K562 (cell line): ENCODE data around the gene DHODH. TPM values are rescaled to one million over a fixed set of nuclear protein-coding genes. Genes with fewer than 3 reads are reported as not detected.
A peak's percentile ranks its signal among the peaks of the same experiment; 100 is the strongest.

Experiments used
- ATAC-seq: fragments of 200-7000 bp; cut with Tn5 transposase; 3 replicates; pipeline ENCODE4 v1.9.1; 2020; ENCODE audit warnings: moderate library complexity
- BruUV-seq: library from RNA; stranded (reverse); fragments of 400-500 nt; replicated peaks from 2 replicates; lab custom pipeline; 2021; lab: Mats Ljungman, UMichigan
- CTCF ChIA-PET: fragments of 300-600 bp; formaldehyde crosslinking; extraction: SDS; loops from one replicate; lab custom pipeline; 2021; ENCODE audit warnings: low intra/inter-chr PET ratio; lab: Yijun Ruan, JAX
- POLR2A ChIA-PET: fragments of 300-600, 350-650 bp; sonication (Branson Sonifier 250); formaldehyde crosslinking; extraction: SDS; loops from one replicate; lab custom pipeline; 2021; ENCODE audit warnings: antibody characterized with exemption, inconsistent platforms; lab: Yijun Ruan, JAX
- DNase-seq, 4 experiments: peaks; one replicate each; pipeline versions ENCODE4 v3.0.0 to v3.0.0-alpha.2; 2011 to 2018; ENCODE audit warnings: low spot score in 3 of 4, mixed read lengths in 3 of 4; ENCODE audit errors: extremely low read depth in 1 of 4
- FAIRE-seq: peaks from 2 replicates; lab custom pipeline; 2011; peaks lifted over from hg19 to GRCh38; lab: Jason Lieb, UNC
- H2AFZ ChIP-seq: 2 replicates; pipeline ENCODE4 v1.6.0; 2011; ENCODE audit warnings: low read depth, low read length, control low read depth, inconsistent platforms
- H3K27ac ChIP-seq: fragments of 200-600 bp; 3 replicates; pipeline ENCODE4 v1.8.0; 2011; ENCODE audit warnings: low read depth, mild to moderate bottlenecking, control low read depth, inconsistent platforms, low read length, moderate library complexity, mixed read lengths; ENCODE audit errors: extremely low read depth
- H3K27me3 ChIP-seq, 2 experiments: fragments of 300-600 bp in 1 of 2; 2 replicates in 1 of 2; 3 replicates in 1 of 2; pipeline versions ENCODE4 v1.6.0 to v1.8.0; 2011; ENCODE audit warnings: inconsistent platforms in 2 of 2, low read length in 2 of 2, mild to moderate bottlenecking in 1 of 2, mixed read lengths in 1 of 2, moderate library complexity in 1 of 2; ENCODE audit not compliant: control insufficient read depth in 2 of 2, insufficient read depth in 2 of 2
- H3K36me3 ChIP-seq: fragments of 300-600 bp; 3 replicates; pipeline ENCODE4 v1.8.0; 2011; ENCODE audit warnings: mild to moderate bottlenecking, low read length, inconsistent platforms; ENCODE audit not compliant: control insufficient read depth, insufficient read depth
- H3K4me1 ChIP-seq, 2 experiments: fragments of 200-600 bp in 1 of 2; replicated peaks in 1 of 2; 2 replicates in 1 of 2; 3 replicates in 1 of 2; pipeline versions ENCODE4 v1.5.1 to v1.8.0; 2011; ENCODE audit warnings: inconsistent platforms in 2 of 2, low read length in 2 of 2, mild to moderate bottlenecking in 1 of 2, mixed read lengths in 1 of 2, moderate library complexity in 1 of 2; ENCODE audit not compliant: control insufficient read depth in 2 of 2, insufficient read depth in 2 of 2
- H3K4me2 ChIP-seq: 2 replicates; pipeline ENCODE4 v1.6.1; 2011; ENCODE audit warnings: low read length, control low read depth, inconsistent platforms, mixed read lengths; ENCODE audit not compliant: insufficient read depth
- H3K4me3 ChIP-seq: fragments of 200-600 bp; sonication (generic), shearing (Covaris generic); 2 replicates; pipeline ENCODE4 v1.5.1; 2016; ENCODE audit warnings: control low read depth, inconsistent platforms
- H3K79me2 ChIP-seq: fragments of 200-600 bp; 3 replicates; pipeline ENCODE4 v1.8.0; 2011; ENCODE audit warnings: low read length, inconsistent platforms; ENCODE audit not compliant: control insufficient read depth, insufficient read depth
- H3K9ac ChIP-seq, 2 experiments: 2 replicates each; pipeline versions ENCODE4 v1.6.0 to v1.6.1; 2011; ENCODE audit warnings: low read depth in 2 of 2, low read length in 2 of 2, control low read depth in 1 of 2, inconsistent platforms in 1 of 2, mild to moderate bottlenecking in 1 of 2, mixed read lengths in 1 of 2; ENCODE audit not compliant: insufficient read depth in 1 of 2
- H3K9me1 ChIP-seq: one replicate; pipeline ENCODE4 v1.6.0; 2011; ENCODE audit warnings: inconsistent platforms, mild to moderate bottlenecking, low read length, moderate library complexity; ENCODE audit not compliant: control insufficient read depth, insufficient read depth
- H3K9me3 ChIP-seq: replicated peaks from 2 replicates; pipeline ENCODE4 v1.5.1; 2011; ENCODE audit warnings: low read depth, low read length, inconsistent platforms; ENCODE audit not compliant: control insufficient read depth, insufficient read depth
- H4K20me1 ChIP-seq: replicated peaks from 2 replicates; pipeline ENCODE4 v1.6.1; 2011; ENCODE audit warnings: low read length, inconsistent platforms, mixed read lengths; ENCODE audit not compliant: control insufficient read depth, insufficient read depth
- BCOR ChIP-seq: fragments of 450-650 bp; IDR thresholded peaks from 2 replicates; pipeline ENCODE4 v1.6.1; 2016
- CTCF ChIP-seq, 3 experiments: IDR thresholded peaks in 2 of 3; conservative IDR thresholded peaks in 1 of 3; 2 replicates each; pipeline ENCODE4 v1.5.1; 2011 to 2012; ENCODE audit warnings: low read length in 3 of 3, mild to moderate bottlenecking in 3 of 3, control low read depth in 2 of 3, improper control_type of control experiment in 1 of 3, inconsistent platforms in 1 of 3, low read depth in 1 of 3, mixed read lengths in 1 of 3, moderate library complexity in 1 of 3; ENCODE audit not compliant: insufficient read depth in 2 of 3
- ESRRA ChIP-seq: fragments of 450-650 bp; IDR thresholded peaks from 2 replicates; pipeline ENCODE4 v1.6.1; 2014; ENCODE audit warnings: low read depth, mild to moderate bottlenecking, moderate library complexity, borderline replicate concordance
- ILK ChIP-seq: fragments of 450-650 bp; IDR thresholded peaks from 2 replicates; pipeline ENCODE4 v1.6.1; 2016; ENCODE audit warnings: missing genetic modification characterization, low read depth, mild to moderate bottlenecking, missing compliant biosample characterization, moderate library complexity, borderline replicate concordance
- MAFF ChIP-seq: IDR thresholded peaks from 2 replicates; pipeline ENCODE4 v1.6.1; 2012; ENCODE audit warnings: low read length, improper control_type of control experiment
- PTBP1 ChIP-seq: fragments of 200-400 bp; formaldehyde crosslinking; IDR thresholded peaks from 2 replicates; pipeline ENCODE4 v1.6.1; 2017; ENCODE audit warnings: low read depth, low read length
- RBM25 ChIP-seq: fragments of 200-400 bp; formaldehyde crosslinking; IDR thresholded peaks from 2 replicates; pipeline ENCODE4 v1.6.1; 2018; ENCODE audit warnings: low read length, low read depth, moderate library complexity; ENCODE audit not compliant: severe bottlenecking
- ZBTB33 ChIP-seq: sonication (generic); formaldehyde crosslinking; IDR thresholded peaks from 2 replicates; pipeline ENCODE4 v1.8.1; 2023; ENCODE audit warnings: mild to moderate bottlenecking, missing genetic modification reagents
- ZNF121 ChIP-seq: sonication (generic); formaldehyde crosslinking; conservative IDR thresholded peaks from 2 replicates; pipeline ENCODE4 v1.8.0; 2022; ENCODE audit warnings: missing genetic modification reagents
- ZNF212 ChIP-seq: fragments of 450-650 bp; formaldehyde crosslinking; IDR thresholded peaks from 2 replicates; pipeline ENCODE4 v1.4.0; 2020; ENCODE audit warnings: mild to moderate bottlenecking
- ZNF395 ChIP-seq: fragments of 200-800 bp; sonication (Bioruptor generic); IDR thresholded peaks from 2 replicates; pipeline ENCODE4 v1.6.1; 2017; ENCODE audit warnings: missing genetic modification characterization, missing compliant biosample characterization
- ZNF436 ChIP-seq: fragments of 250-450, 450-650 bp; sonication (Bioruptor Pico); formaldehyde crosslinking; IDR thresholded peaks from 2 replicates; pipeline ENCODE4 v1.7.0; 2020; ENCODE audit warnings: mild to moderate bottlenecking
- WGBS: fragments of 100-300 bp; shearing (Covaris generic); methylation state at CpG from one replicate; pipeline ENCODE4 v1.1.6; 2016; ENCODE audit warnings: low coverage, mixed read lengths; ENCODE audit not compliant: insufficient coverage; ENCODE audit errors: missing lambda C conversion rate; 5-methylcytosine and 5-hydroxymethylcytosine counted together
- in situ Hi-C: fragments of 300-500 bp; cut with MboI; formaldehyde crosslinking; loops from 4 replicates; pipeline ENCODE4 v1.15.0; 2018; ENCODE audit warnings: inconsistent platforms, mixed read lengths
- intact Hi-C: fragments of 100-400 bp; cut with micrococcal nuclease; formaldehyde crosslinking; loops from 2 replicates; pipeline ENCODE4 v1.14.2; 2022
- polyA plus RNA-seq, 8 experiments: library from polyadenylated mRNA; depleted of rRNA in 4 of 8; stranded (reverse) in 5 of 8; unstranded in 3 of 8; fragments of >200 nt; fragmentation: Nextera tagmentation in 2 of 8; fragmentation: Illumina TruSeq in 1 of 8; extraction: Ambion mirVana in 2 of 8; extraction: Trizol in 1 of 8; gene quantifications; 2 replicates each; pipeline versions ENCODE4 v1.2.1 to v1.2.3, GENCODE V29; 2011 to 2014; ENCODE audit warnings: inconsistent platforms in 1 of 8, missing spikeins in 1 of 8
- total RNA-seq, 7 experiments: library from RNA; depleted of rRNA in 6 of 7; stranded (reverse); fragments of >200 nt in 6 of 7; fragmentation: Illumina TruSeq in 2 of 7; extraction: Trizol in 2 of 7; gene quantifications; 2 replicates each; pipeline versions ENCODE4 v1.2.1 to v1.2.3, GENCODE V29; 2011 to 2021; ENCODE audit warnings: low replicate concordance in 1 of 7

The DHODH gene
- total and polyA plus RNA-seq, 9 of the 15 experiments (the other 6 are each of a cell fraction or from before 2014, with no cell fraction given): 4.3 to 19.9 (median 12.7) TPM

GRCh38 chr16:72013888-72014581, 5.5 kb downstream of the DHODH start (continued):
- TF ChIP-seq ZNF395 (CRISPR knock-in tag) (no peak), ZNF436 (no peak)

GRCh38 chr16:72014675-72015074, 6.1 kb downstream of the DHODH start:
- H3K4me3 ChIP-seq: no peak overlapping the region
- H3K9ac ChIP-seq: no peak overlapping the region
- no peak overlapping the region; the same call in 1 of the 2 replicates for H3K4me2 ChIP-seq
- 90% methylated on average over 7 of the region's 8 CpGs for WGBS
- TF ChIP-seq ZBTB33 (CRISPR knock-in tag) (peak; percentile 31; the same call in 1 of the 2 replicates), MAFF (no peak), ZNF212 (CRISPR knock-in tag) (no peak), PTBP1 (0 out of 2 replicates have a peak, but pooled peaks have one; percentile 16), ILK (tag) (no peak), BCOR (peak; percentile 75), ZNF121 (no peak), RBM25 (peak; percentile 91), CTCF (IDR thresholded peaks at IDR 0.05 in 2 of 3, conservative IDR thresholded peaks at IDR 0.05 in 1 of 3; ENCODE audit: insufficient read depth in 2 of 3, low read depth in 1 of 3, low read length in 3 of 3) (0 out of 6 replicates have a peak, but pooled peaks of 1 of the 3 experiments have one; percentile 15), ESRRA (peak; percentile 17; the same call in 1 of the 2 replicates)
- TF ChIP-seq, all 486 proteins: peak for 6
- ATAC-seq (no peak), DNase-seq (no peak), FAIRE-seq (no peak)
- CTCF ChIA-PET: no interaction called here
- Histone ChIP-seq H3K9me3 (no peaks in the 10 kb centered on the region), H4K20me1 (no peaks in the 10 kb centered on the region), H3K27me3 (no peaks in the 10 kb centered on the region), H3K9me1 (no peaks in the 10 kb centered on the region), H3K36me3 (peaks cover 72% of the 10 kb centered on the region), H3K4me1 (peaks cover 23 to 24% of the 10 kb centered on the region in 2 experiments), H3K27ac (no peak overlapping the region), H3K79me2 (peaks cover 9% of the 10 kb centered on the region; the same call in 2 of the 3 replicates), H2AFZ (no peak overlapping the region)
- intact Hi-C loops (no loop called here), in situ Hi-C loops (no loop called here)
- BruUV-seq: no TSS peak
- POLR2A ChIA-PET: interaction anchor here (0.8 to 1.7 kb wide), 2 partner anchors 12 to 17 kb away, joined by 3 to 4 read pairs; no protein-coding TSS in a partner anchor
